Smooth muscle cell of the pulmonary artery (primary cell): Measurements from ENCODE around the gene TGM2. TPM values are rescaled to one million over a fixed set of nuclear protein-coding genes. Genes with fewer than 3 reads are reported as not detected.

Experiments used
- total RNA-seq: library from RNA; depleted of rRNA; stranded (reverse); fragments of >200 nt; gene quantifications from 2 replicates; pipeline ENCODE4 v1.2.3, GENCODE V29; 2014

Gene TGM2
- total RNA-seq = 433 and 594 TPM in 2 replicates

GRCh38 chr20:38165089-38165965 lies at the start of gene TGM2:
TSS of gene TGM2 (minus strand) at chr20:38165270. CDS start at chr20:38165198, 72 bp downstream.

Other genes with a start within 250 kb of the TGM2 start
- gene TTI1, start 131.8 kb downstream of the TGM2 start, total RNA-seq = 19.0 and 19.2 TPM in 2 replicates
- gene RPRD1B, start 131.5 kb downstream of the TGM2 start, total RNA-seq = 22.2 and 23.7 TPM in 2 replicates
- 4.7 and 5.9 TPM in 2 replicates for gene KIAA1755, start 95.5 kb upstream of the TGM2 start, total RNA-seq
- 0.13 and 0.30 TPM in 2 replicates for gene BPI, start 138.9 kb upstream of the TGM2 start, total RNA-seq
- 0.98 TPM in 1 of 2 replicates, not detected in the other for gene LBP, start 181.2 kb upstream of the TGM2 start, total RNA-seq